ENCODE data around the gene GLRB.
"Not testable (repeated sequence)": the region's sequence is repeated elsewhere in the genome, so short reads cannot be mapped to it uniquely, and the experiment has no call there.

The GLRB gene

GRCh38 chr4:157165935-157166610 lies 90.1 kb downstream of the GLRB start:
- TF ChIP-seq CTCF (IDR thresholded peaks at IDR 0.05; ENCODE audit: low read depth, low read length, missing control alignments) = no peak
- no peak overlapping the region for H3K4me3 ChIP-seq (ENCODE audit: low read depth, low read length)
- DNase-seq (ENCODE audit: low read depth) = no peak

GRCh38 chr4:157170321-157170720 lies 94.4 kb downstream of the GLRB start:
- no peak for DNase-seq (ENCODE audit: low read depth)
- no peak for TF ChIP-seq CTCF (IDR thresholded peaks at IDR 0.05; ENCODE audit: low read depth, low read length, missing control alignments)
- H3K4me3 ChIP-seq (ENCODE audit: low read depth, low read length) = no peak overlapping the region

GRCh38 chr4:157172011-157172410 lies 96.1 kb downstream of the GLRB start:
- no peak for DNase-seq (ENCODE audit: low read depth)
- no peak overlapping the region for H3K4me3 ChIP-seq (ENCODE audit: low read depth, low read length)
- TF ChIP-seq CTCF (IDR thresholded peaks at IDR 0.05; ENCODE audit: low read depth, low read length, missing control alignments) = no peak

GRCh38 chr4:157180268-157180667 lies 104.3 kb downstream of the GLRB start:
- not testable (repeated sequence) for H3K4me3 ChIP-seq (ENCODE audit: low read depth, low read length); DNase-seq (ENCODE audit: low read depth)

- H3K4me3 ChIP-seq (ENCODE audit: low read depth, low read length) = no peak overlapping the region
- TF ChIP-seq CTCF (IDR thresholded peaks at IDR 0.05; ENCODE audit: low read depth, low read length, missing control alignments) = no peak
- DNase-seq (ENCODE audit: low read depth) = no peak
Observed at GRCh38 chr4:157184300-157184699, 108.3 kb downstream of the GLRB start.

GRCh38 chr4:157185363-157185762 lies 109.4 kb downstream of the GLRB start:
- no peak for DNase-seq (ENCODE audit: low read depth)
- H3K4me3 ChIP-seq (ENCODE audit: low read depth, low read length) = no peak overlapping the region
- TF ChIP-seq CTCF (IDR thresholded peaks at IDR 0.05; ENCODE audit: low read depth, low read length, missing control alignments) = no peak

GRCh38 chr4:157195374-157195773 lies 119.4 kb downstream of the GLRB start:
- DNase-seq (ENCODE audit: low read depth) = no peak
- no peak overlapping the region for H3K4me3 ChIP-seq (ENCODE audit: low read depth, low read length)
- no peak for TF ChIP-seq CTCF (IDR thresholded peaks at IDR 0.05; ENCODE audit: low read depth, low read length, missing control alignments)

Data from GM12864 (cell line).